Measurements from ENCODE around the gene SLC17A7.
A peak's percentile ranks its signal among the peaks of the same experiment; 100 is the strongest.
"Not testable (repeated sequence)": the region's sequence is repeated elsewhere in the genome, so short reads cannot be mapped to it uniquely, and the experiment has no call there.

Gene SLC17A7

DNA sequence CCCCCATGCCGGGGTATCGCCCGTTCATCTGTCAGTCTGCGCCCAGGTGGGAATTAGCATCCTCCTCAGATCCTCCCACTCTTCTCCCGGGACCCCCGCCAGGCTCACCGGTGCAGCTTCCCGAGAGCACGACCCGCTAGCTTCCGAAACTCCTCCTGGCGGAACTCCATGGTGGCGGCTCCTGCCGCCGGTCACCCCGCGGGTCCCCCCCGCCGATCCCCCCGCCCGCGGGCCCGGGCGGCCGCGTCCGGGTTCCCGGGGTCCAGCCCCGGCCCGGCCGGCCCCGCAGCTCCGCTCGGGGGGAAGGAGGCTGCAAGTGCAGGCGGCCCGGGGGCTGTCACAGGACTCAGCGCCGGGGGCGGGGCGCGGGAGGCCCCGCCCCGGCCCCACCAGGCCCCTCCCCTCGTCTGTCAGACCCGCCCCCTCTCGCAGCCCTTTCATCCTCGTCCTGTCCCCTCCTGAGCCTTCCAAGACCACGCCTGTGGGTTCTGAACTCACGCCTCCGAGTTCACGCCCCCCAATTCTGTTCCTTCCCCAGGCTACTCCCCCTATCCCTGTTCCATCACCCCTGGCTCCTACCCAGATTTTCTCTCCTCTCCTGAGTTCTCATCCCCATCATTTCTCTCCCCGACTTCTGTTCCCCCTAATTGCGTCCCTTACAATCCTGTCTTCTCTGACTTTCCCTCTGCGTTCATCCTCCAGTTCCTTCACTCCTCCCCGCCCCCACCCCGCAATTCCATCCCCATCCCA, at the start of gene SLC17A7:
Gene SLC17A7, minus strand, starts transcription at position 318 of the 750 bp plus-strand sequence. Its CDS starts 148 bp downstream, at position 170.
- peak; percentile 67 for DNase-seq (ENCODE audit: low spot score)

DNA sequence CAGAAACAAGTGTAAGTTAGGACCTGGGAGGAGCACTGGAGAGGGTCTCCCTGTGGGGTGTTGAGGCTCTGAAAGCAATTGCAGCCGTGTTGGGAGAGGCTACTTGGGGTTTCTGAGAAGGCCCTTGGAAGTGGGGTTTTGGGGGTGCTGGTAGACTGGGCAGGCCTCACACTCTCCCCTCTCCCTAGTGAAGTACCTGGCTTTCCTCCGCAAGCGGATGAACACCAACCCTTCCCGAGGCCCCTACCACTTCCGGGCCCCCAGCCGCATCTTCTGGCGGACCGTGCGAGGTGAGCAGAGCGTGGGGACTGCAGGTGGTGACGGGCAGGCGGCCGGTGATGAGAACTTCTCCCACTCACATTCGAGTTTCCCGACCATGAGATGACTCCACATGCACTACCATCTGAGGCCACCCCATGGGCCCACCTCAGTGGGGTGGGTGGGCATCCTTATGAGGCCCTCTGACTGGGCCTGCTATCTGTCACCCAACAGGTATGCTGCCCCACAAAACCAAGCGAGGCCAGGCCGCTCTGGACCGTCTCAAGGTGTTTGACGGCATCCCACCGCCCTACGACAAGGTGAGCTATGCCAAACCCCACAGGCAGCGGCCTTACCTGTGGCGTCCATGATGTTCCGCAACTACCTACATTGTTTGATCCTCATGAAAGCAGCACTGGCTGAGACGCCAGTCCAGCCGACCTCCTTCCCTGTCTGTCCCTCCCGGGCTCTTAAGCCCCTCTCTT, 49.1 kb upstream of the SLC17A7 start:
- DNase-seq (ENCODE audit: low spot score): no peak

DNA sequence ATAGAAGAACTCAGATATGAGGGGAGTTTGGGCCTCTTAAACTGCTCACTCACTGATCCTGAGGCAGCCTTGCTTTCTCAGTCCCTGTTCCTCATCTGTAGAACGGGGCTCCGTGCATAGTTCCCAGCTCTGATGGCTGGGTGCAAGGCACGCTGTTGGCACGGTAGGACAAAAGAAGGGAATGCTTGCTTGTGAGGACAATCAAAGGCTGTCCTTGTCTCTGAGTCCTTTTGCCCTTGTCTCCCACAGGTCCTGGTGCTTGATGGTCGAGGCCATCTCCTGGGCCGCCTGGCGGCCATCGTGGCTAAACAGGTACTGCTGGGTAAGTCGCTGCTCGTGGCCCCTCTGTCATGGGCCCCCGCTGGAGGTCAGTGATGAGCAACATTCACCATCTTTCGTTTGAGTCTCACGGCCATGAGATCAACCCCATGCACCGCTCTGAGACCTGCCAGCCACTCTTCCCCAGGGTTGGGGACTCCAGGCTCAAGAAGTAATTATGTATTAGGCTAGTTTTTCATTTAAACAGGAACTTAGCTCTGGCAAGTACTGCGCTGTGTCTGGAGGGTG, 48.4 kb upstream of the SLC17A7 start:
- no peak for DNase-seq (ENCODE audit: low spot score)

DNA sequence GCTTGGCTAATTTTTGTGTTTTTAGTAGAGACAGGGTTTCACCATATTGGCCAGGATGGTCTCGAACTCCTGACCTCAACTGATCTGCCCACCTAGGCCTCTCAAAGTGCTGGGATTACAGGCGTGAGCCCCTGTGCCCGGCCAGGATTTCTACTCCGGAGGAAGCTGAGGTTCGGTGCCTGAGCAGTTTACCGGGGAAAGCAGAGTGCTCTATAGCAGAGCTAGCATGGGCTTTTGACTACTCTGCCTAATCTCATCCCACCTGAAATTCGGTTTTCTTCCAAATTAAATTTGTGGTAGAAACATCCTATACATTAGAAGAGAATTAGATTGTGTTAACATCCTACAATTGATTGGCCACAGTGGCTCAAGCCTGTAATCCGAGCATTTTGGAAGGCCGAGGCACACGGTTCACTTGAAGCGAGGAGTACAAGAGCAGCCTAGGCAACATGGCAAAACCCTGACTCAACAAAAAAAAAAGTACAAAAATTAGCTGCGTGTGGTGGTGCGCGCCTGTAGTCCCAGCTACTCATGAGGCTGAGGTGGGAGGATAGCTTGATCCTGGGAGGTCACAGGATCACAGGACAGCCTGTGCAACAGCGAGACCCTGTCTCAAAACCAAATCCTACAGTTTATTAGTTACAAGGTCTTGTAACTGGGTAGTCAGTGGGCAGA, 47.7 kb upstream of the SLC17A7 start:
- no peak for DNase-seq (ENCODE audit: low spot score)

DNA sequence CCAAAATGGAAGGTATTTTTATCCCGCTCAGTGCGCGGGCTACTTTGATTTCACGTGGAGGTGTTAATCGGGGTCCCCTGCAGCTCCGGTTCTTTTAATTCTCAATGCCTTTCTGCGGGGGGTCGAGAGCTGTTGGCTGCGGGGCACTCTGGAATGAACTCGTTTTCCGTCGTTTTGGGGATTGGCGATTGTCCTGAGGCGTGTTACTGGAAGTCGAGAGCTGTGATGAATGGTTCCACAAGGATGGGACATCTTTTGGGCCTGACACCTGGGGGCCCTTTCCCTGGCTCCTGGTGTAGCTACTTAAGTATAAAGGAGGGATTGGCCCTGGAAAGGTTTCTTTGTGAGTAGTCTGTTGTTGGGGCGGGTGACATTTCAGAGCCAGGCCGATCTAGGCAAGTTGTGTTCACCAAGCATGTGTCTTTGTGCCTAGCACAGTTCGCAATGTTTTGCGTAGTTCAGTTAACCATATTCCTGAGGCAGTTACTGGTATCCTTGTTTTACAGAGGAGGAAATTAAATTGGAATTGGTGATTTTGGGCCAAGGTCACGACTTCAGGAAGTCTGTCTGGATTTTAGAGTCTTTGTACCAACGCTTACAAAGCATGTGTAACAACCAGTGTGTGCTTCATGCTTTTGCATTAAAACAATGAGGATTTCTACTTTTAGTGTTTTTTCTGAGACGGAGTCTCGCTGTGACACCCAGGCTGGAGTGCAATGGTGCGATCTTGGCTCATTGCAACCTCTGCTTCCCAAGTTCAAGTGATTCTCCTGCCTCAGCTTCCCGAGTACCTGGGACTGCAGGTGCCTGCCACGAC, 46.9 kb upstream of the SLC17A7 start:
- DNase-seq (ENCODE audit: low spot score): no peak

DNA sequence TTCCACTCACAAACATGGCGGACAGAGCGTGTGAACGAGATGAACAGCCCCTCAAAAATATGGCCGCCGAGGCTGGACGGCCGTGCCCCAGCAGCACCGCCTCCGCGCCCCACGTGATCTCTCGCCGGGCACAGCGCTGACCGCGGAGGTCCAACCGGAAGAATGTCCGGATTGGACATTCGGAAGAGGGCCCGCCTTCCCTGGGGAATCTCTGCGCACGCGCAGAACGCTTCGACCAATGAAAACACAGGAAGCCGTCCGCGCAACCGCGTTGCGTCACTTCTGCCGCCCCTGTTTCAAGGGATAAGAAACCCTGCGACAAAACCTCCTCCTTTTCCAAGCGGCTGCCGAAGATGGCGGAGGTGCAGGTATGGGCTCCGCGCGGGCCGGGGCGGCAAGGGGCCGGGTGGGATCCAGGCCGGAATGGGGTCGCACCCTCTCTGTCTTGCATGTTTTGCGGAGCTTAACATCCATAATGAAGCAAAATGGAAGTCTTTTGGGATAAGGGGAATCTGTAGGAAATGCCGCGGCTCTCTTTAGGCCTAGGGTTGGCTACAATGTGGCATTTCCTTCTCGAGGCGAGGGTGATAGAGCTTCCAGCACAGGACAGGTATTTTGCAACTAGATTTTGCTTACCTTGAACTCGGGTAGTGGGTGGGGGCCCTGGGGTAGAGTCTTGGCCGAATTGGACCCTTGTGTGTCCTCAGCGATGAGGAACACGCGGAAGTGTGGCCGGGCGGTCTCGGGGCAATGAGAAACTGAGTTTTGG, 46.1 kb upstream of the SLC17A7 start, which contains the start of gene RPL13A:
Gene RPL13A, plus strand, starts transcription at position 332 of the 769 bp plus-strand sequence. Its CDS starts 22 bp downstream, at position 354.
- peak; percentile 98 for DNase-seq (ENCODE audit: low spot score)

DNA sequence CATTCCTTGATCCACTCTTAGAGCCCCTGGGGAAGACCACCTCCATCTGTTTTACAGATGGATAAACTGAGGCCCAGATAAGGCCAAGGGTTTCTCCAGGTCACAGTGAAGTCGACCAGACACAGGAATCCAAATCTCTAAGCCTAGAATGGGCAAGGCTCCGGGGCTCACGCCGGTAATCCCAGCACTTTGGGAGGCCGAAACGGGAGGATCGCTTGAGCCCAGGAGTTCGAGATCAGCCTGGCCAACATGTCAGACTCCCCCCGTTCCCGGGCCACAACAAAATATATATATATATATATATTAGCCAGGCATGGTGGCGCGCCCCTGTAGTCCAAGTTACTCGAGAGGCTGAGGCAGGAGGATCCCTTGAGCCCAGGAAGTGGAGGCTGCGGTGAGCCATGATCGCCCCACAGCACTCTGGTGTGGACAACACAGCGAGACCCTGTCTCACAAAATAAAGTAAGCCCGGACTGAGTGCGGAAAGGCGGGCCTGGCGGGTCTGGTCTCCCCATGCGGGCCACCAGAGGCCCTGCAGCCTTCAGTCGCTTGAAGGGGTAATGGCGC, 45.5 kb upstream of the SLC17A7 start:
- DNase-seq (ENCODE audit: low spot score): no peak

DNA sequence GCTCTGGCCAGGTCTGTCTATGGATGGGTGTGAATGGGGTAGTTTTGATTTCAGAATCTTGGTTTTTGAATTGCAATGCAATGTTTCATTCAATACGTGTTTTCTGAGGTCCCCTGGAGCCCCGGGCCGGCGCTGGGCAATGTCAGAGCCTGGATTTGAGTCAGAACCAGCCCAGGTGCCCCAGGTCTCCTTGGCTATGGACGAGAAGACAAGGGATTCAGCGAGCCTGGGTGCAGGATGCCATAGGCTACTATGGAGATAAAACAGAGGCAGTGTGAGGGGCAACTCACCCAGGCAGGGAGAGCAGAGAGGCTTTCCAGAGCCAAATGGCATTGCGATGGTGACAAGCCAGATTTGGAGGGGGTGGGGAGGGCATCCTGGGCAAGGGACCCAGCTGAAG, 44.9 kb upstream of the SLC17A7 start:
- no peak for DNase-seq (ENCODE audit: low spot score)

DNA sequence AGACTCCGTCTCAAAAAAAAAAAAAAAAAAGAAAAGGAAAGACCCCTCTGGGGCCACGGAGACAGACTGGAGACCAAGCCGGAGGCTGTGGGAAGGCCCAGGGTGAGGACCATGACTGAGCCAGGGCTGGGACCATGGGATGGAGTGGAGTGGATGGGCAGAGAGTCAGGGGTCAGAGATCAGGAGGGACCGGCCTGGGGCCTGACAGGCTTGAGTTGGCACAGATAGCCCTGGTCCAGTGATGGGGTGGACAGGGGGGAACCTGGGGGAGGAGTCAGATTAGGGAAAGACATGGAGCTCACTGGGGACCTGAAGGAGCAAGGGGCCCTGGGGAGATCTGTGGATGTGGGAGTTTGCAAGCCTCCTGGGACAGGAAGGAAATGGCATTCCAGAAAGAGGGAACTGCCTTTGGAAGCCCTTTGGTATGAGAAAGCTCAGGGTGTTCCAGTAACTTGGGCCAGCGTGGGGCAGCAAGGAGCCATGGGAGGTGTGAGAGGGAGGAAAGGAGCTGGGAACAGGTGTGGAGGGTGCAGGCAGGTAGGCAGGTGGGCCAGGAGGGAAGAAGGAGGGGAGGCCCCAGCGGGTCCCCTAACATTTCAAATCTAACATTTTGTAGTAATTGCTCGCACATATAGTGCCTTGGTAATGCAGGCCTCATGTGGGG, 39.8 kb upstream of the SLC17A7 start:
- no peak for DNase-seq (ENCODE audit: low spot score)

DNA sequence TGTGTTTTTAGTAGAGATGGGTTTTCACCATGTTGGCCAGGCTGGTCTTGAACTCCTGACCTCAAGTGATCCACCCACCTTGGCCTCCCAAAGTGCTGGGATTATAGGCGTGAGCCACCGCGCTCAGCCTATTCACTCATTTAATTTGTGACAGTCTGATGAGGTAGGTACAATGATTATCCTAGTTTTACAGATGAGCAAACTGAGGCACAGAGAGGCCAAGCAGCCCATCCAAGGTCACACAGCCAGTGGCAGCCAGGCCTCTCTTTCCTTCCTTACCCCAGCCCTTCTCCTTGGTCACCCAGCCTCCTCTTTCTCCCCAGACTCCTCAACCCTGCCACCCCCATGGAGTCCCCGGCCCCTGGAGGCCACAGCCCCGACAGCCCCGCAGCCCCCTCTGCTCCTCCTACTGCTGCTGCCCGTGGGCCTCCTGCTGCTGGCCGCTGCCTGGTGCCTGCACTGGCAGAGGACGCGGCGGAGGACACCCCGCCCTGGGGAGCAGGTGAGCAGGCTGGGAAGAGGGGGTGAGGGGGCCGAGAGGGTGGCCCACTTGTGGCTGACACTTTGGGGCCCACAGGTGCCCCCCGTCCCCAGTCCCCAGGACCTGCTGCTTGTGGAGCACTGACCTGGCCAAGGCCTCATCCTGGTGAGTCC, 38.8 kb upstream of the SLC17A7 start:
- DNase-seq (ENCODE audit: low spot score): no peak

DNA sequence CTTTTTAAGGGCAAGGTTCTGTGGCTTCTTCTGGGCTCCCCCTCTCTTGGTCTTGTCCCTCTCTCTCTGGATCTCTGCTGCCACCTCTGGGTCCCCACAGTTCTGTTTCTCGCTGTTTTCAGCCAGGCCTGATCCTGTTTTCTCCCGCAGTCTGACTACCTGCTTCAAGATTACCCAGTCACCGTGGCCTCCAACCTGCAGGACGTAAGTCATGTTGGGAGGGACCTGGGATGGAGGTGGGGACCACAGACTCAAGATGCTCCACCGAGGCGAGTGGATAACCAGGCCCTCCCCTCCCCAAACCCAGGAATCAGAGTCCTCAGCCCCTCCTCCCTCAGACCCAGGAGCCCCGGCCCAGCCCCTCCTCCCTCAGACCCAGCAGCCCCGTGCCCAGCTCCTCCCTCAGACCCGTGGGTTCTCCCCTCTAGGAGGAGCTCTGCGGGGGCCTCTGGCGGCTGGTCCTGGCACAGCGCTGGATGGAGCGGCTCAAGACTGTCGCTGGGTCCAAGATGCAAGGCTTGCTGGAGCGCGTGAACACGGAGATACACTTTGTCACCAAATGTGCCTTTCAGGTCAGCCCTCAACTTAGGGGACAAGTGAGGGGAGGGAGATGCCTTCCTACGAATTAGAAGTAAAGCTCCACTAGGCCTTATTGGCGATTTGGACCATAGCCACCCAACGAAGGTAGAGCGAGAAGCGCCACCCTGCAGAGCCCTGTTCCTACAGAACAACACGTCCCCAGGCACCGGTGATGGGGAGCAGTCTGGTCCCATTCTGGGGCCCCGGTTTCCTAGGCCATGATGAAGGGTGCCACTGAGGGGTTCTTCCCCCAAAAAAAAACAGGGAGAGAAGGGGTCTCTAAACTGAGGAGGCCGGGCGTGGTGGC, 34.9 kb upstream of the SLC17A7 start:
- peak; percentile 50 for DNase-seq (ENCODE audit: low spot score)

DNA sequence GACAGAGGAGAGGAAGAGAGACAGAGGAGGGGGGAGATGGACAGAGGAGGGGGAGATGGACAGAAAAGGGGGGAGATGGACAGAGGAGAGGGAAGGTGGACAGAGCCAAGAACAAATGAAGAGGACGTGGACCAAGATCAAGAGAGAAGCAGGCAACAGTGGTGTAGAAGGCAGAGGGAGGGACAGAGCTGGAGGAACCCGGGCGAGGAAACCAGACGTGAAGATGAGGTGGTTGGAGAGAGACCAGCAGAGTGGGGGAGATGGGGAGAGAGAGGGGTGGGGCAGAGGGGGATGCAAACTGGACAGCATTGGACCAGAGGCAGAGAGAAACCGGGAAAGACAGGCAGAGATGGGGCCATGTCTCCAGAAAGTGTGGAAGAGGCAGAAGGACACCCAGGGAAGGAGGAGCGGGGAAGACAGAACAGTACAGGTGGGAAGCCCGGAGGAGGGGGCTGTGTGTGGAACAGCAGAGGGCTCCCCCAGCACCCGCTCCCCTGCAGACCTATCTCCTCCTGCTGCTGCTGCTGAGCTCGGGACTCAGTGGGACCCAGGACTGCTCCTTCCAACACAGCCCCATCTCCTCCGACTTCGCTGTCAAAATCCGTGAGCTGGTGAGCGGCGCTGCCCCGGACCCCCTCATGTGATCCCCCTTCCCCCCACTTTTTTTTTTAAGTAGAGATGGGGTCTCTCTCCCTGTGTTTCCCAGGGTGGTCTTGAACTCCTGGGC, 34.0 kb upstream of the SLC17A7 start:
- DNase-seq (ENCODE audit: low spot score): no peak

DNA sequence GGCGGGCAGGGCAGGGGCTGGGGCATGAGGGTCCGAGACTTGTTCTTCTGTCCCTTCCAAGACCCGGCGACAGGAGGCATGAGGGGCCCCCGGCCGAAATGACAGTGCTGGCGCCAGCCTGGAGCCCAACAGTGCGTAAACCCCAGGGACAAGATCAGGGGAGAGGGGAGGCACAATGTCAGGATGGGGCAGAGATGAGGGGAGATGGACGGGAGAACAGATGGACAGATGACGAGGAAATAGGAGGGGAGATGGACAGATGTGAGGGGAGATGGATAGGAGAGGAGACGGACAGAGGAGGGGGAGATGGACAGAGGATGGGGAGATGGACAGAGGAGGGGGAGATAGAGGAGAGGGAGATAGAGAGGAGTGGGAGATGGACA, 33.2 kb upstream of the SLC17A7 start:
- DNase-seq (ENCODE audit: low spot score): no peak

DNA sequence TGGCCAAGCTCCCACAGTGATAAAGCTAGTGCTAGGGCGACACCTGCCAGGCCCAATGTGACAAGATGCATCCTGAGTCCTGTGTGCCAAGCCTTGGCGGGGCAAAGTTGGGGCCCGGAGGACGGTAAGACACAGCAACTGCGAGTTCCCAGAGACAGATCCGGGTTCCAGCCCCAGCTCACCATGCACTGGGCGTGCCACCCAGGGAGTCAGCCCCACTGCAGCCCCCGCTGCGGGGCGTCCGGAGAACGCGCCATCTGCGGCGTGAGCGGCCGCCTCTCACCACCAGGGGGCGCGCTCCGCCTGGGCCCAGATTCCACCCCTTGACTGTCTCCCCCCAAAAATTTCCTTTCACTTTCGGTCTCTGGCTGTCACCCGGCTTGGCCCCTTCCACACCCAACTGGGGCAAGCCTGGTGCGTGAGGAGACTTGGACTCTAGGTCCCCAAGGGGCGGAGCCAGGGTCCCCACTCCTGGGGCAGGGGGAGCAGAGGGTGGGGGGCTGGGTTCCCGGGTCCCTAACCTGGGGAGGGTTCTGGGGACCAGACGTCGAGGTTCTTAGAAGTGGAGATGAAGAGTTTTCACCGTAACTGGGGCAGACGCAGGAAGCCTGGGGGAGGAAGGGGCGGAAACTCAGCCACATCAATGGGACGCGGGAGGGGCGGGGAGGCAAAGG, 32.7 kb upstream of the SLC17A7 start, which contains the start of gene FLT3LG:
Gene FLT3LG, plus strand, starts transcription at position 348 of the 674 bp plus-strand sequence. CDS start 425 bp downstream, outside the sequence.
- peak; percentile 96 for DNase-seq (ENCODE audit: low spot score)

DNA sequence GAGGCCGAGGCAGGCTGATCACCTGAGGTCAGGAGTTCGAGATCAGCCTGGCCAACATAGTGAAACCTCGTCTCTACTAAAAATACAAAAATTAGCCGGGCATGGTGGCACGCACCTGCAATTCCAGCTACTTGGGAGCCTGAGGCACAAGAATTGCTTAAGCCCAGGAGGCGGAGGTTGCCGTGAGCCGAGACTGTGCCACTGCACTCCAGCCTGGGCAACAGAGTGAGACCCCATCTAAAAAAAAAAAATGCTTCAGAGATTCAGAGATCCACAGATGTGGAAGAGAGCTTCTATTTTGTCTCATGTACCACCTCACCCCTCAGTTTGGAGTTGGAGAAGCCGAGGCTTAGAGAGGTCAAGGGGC, 32.2 kb upstream of the SLC17A7 start:
- not testable (repeated sequence) for DNase-seq (ENCODE audit: low spot score)

DNA sequence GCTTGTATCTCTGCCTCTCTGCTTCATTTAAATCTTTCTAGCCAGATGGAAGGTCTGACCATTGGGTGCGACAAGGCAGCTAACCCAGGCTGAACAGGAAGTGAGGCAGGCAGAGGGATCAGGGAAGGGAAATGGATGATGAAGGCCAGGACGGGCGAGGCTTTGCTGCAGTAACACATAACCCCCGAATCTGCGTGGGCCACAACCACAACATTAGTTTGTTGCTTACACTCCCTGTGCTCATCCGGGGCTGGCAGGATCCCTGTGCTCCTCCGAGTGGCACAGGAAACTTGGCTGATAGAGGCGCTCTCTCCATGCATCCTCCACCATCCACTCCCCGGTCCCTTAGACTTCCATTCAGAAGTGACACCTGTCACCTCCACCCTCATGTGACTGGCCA, 31.6 kb upstream of the SLC17A7 start:
- no peak for DNase-seq (ENCODE audit: low spot score)

DNA sequence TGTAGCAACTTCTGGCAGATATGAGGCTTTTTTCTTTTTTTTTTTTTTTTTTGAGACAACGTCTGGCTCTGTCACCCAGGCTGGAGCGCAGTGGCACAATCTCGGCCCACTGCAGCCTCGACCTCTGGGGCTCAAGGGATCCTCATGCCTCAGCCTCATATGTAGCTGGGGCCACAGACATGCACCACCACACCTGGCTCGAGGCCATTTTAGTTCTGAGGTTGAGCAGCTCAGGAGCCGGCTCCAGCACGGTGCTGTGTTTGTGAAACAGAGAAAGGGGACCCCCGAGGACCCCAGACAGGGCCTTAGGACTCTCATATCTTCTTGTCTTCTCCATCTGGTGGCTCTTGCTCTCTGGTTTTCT, 29.3 kb upstream of the SLC17A7 start:
- no peak for DNase-seq (ENCODE audit: low spot score)
